Neural progenitor cell (in vitro differentiated cells): ENCODE measurements around the gene GPBP1.

ENCODE experiments used
- EZH2 ChIP-seq: fragments of 200-600 bp; sonication (generic); IDR thresholded peaks from 2 replicates; pipeline ENCODE4 v1.6.1; 2017; ENCODE audit warnings: antibody characterized with exemption, mild to moderate bottlenecking, moderate library complexity
- TF ChIP-seq, protein P1 (sequence below): fragments of 200-600 bp; sonication (generic); IDR thresholded peaks from 2 replicates; pipeline ENCODE4 v1.5.1; 2017; ENCODE audit warnings: antibody characterized with exemption, mild to moderate bottlenecking

- TF ChIP-seq, protein P1, sequence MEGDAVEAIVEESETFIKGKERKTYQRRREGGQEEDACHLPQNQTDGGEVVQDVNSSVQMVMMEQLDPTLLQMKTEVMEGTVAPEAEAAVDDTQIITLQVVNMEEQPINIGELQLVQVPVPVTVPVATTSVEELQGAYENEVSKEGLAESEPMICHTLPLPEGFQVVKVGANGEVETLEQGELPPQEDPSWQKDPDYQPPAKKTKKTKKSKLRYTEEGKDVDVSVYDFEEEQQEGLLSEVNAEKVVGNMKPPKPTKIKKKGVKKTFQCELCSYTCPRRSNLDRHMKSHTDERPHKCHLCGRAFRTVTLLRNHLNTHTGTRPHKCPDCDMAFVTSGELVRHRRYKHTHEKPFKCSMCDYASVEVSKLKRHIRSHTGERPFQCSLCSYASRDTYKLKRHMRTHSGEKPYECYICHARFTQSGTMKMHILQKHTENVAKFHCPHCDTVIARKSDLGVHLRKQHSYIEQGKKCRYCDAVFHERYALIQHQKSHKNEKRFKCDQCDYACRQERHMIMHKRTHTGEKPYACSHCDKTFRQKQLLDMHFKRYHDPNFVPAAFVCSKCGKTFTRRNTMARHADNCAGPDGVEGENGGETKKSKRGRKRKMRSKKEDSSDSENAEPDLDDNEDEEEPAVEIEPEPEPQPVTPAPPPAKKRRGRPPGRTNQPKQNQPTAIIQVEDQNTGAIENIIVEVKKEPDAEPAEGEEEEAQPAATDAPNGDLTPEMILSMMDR, result no peak
- TF ChIP-seq EZH2, result no peak
These were observed 58.6 kb downstream of the GPBP1 start for GRCh38 chr5:57232293-57233033.
